Measurements from ENCODE around the gene RDH12.
"Not testable (repeated sequence)": the region's sequence is repeated elsewhere in the genome, so short reads cannot be mapped to it uniquely, and the experiment has no call there.

RDH12 gene

DNA sequence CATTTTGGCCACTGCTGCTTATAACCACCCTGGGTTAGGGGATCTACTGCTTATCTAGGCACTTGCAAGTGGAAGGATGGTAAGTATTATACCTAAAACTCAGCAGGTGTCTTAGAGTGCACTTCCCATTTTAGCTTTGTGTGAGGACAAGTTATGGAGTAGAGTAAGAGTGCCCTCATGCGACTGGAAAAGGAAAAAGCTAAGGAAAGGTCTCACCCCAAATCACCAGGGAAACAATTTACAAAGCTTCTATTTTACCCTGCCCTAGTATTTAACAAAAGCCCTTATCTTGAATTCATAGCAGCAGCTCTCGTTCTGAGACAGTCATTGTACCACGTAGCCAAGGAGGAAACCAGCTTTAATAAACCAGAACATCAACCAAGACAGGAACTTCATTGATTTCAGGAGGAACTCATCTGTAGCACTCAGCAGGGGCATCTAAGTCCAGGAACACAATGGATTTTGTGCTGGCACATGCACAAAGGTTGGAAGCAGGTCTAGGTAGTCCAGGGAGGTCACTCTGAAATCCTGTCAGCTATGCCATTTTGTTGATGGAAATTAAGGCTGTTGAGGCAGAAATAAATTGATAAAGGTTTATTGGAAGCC is 2.9 kb downstream of the RDH12 start:
- peak; percentile 50 for DNase-seq (ENCODE audit: low read depth)
- no peak overlapping the region for H3K4me3 ChIP-seq (ENCODE audit: low read length)
- TF ChIP-seq, protein P1, sequence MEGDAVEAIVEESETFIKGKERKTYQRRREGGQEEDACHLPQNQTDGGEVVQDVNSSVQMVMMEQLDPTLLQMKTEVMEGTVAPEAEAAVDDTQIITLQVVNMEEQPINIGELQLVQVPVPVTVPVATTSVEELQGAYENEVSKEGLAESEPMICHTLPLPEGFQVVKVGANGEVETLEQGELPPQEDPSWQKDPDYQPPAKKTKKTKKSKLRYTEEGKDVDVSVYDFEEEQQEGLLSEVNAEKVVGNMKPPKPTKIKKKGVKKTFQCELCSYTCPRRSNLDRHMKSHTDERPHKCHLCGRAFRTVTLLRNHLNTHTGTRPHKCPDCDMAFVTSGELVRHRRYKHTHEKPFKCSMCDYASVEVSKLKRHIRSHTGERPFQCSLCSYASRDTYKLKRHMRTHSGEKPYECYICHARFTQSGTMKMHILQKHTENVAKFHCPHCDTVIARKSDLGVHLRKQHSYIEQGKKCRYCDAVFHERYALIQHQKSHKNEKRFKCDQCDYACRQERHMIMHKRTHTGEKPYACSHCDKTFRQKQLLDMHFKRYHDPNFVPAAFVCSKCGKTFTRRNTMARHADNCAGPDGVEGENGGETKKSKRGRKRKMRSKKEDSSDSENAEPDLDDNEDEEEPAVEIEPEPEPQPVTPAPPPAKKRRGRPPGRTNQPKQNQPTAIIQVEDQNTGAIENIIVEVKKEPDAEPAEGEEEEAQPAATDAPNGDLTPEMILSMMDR (conservative IDR thresholded peaks at IDR 0.05; ENCODE audit: low read length): peak; percentile 85

DNA sequence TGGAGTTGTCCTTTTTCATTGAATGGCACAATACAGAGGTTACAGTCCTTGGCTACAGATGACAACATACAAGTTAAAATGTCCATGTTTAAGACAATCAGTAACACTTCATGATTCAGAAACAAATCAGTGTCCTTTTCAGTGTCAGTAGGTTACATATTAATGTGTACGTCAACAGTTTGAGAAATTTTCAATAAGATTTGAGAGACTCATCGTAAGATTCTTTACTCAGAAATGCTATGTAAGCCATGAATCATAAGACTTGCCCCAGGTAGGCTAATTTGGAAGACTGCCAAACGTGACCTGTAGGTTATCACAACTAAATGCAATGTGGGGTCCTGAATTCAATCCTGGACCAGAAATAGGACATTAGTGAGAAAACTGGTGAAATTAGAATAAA is 3.5 kb downstream of the RDH12 start:
- no peak for DNase-seq (ENCODE audit: low read depth)
- no peak overlapping the region for H3K4me3 ChIP-seq (ENCODE audit: low read length)
- TF ChIP-seq, protein P1 (conservative IDR thresholded peaks at IDR 0.05; ENCODE audit: low read length): no peak

DNA sequence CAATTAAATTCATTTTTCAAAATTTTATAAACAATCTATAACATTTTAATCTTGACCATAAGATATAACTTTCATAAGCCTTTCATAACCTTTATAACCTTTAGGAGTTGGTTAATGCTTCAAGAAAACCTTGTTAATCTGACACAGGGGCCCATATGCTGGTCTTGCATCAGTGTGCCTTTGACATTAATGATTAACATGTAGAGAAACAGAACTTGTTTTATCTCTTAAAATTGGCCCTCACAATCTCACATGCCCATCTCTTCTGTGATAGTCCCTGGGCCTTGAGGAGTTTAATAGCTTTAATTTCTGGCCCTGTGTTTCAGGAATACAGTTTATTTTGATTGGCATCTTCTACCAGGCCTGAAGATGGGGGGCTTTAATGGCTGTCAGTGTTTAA is 7.7 kb downstream of the RDH12 start:
- not testable (repeated sequence) for H3K4me3 ChIP-seq (ENCODE audit: low read length); DNase-seq (ENCODE audit: low read depth)

DNA sequence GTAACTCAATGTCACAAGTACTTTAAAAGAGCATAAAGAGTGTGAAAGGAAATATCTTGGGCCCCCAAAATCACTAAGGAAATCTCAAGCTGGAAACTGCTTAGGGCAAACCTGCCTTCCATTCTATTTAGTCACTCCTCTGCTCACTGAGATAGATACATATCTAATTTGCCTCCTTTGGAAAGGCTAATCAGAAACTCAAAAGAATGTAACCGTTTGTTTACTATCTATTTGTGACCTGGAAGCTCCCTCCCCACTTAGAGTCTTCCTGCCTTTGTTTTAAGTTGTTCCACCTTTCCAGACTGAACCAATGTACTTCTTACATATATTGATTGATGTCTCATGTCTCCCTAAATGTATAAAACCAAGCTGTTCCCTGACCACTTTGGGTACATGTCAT is 8.1 kb downstream of the RDH12 start:
- not testable (repeated sequence) for H3K4me3 ChIP-seq (ENCODE audit: low read length); DNase-seq (ENCODE audit: low read depth)

DNA sequence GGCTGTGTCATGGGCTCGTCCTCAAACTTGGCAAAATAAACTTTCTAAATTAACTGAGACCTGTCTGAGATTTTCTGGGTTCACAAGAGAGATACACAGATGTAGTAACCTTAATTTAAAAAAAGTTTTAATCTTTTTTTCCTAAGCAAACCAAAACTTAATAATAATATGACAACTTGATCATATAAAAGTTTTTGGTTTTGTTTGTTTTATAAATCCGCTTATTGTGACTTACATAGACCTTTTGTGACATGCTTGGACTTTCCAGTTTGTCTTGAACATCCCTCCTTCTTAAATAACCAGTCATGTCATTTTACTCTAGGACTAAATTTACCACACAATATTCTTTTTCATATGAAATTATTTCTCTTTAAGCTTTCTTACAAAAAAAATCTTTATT is 8.5 kb downstream of the RDH12 start:
- TF ChIP-seq, protein P1 (conservative IDR thresholded peaks at IDR 0.05; ENCODE audit: low read length): no peak
- H3K4me3 ChIP-seq (ENCODE audit: low read length): no peak overlapping the region
- DNase-seq (ENCODE audit: low read depth): no peak

DNA sequence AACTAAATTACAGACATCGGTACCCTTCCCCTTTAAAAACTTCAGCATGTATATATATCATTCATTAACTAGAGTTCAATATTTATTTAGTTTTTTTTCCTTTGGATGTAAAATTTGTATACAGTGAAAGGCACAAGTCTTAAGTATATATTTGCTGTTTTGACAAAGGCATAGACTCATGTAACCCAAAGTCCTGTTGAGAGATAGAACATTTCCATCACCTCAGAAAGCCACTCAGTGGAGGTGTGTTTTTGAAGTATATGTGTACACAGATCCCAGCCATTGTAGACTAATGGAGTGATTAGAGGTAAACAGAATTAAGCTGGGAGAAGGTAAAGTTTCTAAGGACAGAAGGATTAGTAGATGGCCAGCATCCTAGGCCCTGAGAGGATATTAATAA is 15.4 kb downstream of the RDH12 start:
- no peak overlapping the region for H3K4me3 ChIP-seq (ENCODE audit: low read length)
- TF ChIP-seq, protein P1 (conservative IDR thresholded peaks at IDR 0.05; ENCODE audit: low read length): no peak
- DNase-seq (ENCODE audit: low read depth): no peak

DNA sequence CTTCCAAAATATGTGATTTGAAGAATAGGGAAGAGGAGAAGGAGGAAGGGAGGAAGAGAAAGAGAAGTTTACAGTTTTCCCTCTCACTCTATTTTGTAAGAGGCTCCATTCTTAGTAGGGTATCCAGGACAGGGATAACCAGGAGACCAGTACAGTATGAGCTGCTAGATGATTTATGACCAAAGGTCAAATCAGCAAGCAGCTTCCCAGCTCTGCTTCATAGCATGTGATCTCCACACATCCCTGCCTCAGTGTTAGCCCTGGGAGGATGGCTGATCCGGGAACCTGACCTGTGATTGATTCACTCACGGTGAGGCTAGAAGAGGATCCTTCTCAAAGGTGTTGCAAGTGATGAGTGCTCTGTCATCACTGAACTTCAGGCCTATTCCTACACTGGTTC is 16.6 kb downstream of the RDH12 start:
- DNase-seq (ENCODE audit: low read depth): no peak
- TF ChIP-seq, protein P1 (conservative IDR thresholded peaks at IDR 0.05; ENCODE audit: low read length): no peak
- H3K4me3 ChIP-seq (ENCODE audit: low read length): no peak overlapping the region

DNA sequence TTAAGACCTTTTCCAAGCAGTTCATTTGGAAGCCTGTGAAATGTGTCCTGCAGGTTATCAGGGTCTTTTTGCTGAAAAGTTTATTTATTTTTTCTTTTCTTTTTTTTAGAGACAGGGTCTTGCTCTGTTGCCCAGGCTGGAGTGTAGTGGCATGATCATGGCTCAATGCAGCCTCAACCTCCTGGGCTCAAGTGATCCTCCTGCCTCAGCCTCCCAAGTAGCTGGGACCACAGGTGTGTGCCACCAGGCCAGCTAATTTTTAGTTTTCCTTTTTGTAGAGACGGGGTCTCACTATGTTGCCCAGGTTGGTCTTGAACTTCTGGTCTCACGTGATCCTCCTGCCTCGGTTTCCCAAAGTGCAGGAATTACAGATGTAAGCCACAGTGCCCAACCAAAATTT is 17.7 kb downstream of the RDH12 start:
- not testable (repeated sequence) for H3K4me3 ChIP-seq (ENCODE audit: low read length); DNase-seq (ENCODE audit: low read depth)

DNA sequence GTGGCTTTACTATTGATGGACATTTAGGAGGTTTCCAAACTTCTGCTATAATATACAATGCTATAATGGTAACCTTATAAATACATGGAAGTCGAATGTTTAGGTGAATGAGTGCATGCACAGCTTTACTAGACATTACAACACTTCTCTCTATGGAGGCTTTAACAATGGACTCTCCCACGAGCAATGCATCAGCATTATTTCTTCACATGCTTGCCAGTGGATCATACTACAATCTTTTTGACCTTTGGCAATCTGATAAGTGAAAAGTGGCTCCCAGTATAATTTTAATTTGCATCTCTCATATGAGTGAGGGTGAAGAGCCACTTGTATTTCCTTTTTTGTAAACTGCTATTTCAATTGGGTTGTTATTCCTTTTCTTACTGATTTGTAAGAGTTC is 18.2 kb downstream of the RDH12 start:
- DNase-seq (ENCODE audit: low read depth): no peak
- TF ChIP-seq, protein P1 (conservative IDR thresholded peaks at IDR 0.05; ENCODE audit: low read length): no peak
- no peak overlapping the region for H3K4me3 ChIP-seq (ENCODE audit: low read length)
